Endothelial cell of umbilical vein (primary cell): Measurements from ENCODE around the gene MGP. TPM values are rescaled to one million over a fixed set of nuclear protein-coding genes. Genes with fewer than 3 reads are reported as not detected.

ENCODE experiments used
- polyA plus RNA-seq, 4 experiments: library from polyadenylated mRNA; depleted of rRNA in 3 of 4; stranded (reverse) in 3 of 4; unstranded in 1 of 4; fragments of >200 nt; gene quantifications; 2 replicates each; pipeline versions ENCODE4 v1.2.1 to v1.2.3, GENCODE V29; 2011 to 2012; ENCODE audit warnings: missing spikeins in 1 of 4
- total RNA-seq: library from RNA; stranded (reverse); gene quantifications from 2 replicates; pipeline ENCODE4 v1.2.3, GENCODE V29; 2021

Gene MGP
- total and polyA plus RNA-seq, 2 donors (not counting 3 experiments of a cell fraction or from before 2014, with no cell fraction given): 284 to 479 TPM

Other genes starting within 250 kb of the MGP start
- not detected in 2 replicates for gene GUCY2C, start 189.3 kb downstream of the MGP start, total RNA-seq
- not detected in 2 replicates for gene GUCY2C, start 189.3 kb downstream of the MGP start, polyA plus RNA-seq
- 70.5 and 77.1 TPM in 2 replicates for gene WBP11, start 82.4 kb downstream of the MGP start, total RNA-seq
- 10.6 and 11.4 TPM in 2 replicates for gene WBP11, start 82.4 kb downstream of the MGP start, polyA plus RNA-seq
- gene C12orf60, start 82.2 kb downstream of the MGP start, total RNA-seq: 1.1 and 1.3 TPM in 2 replicates
- 0.52 and 0.57 TPM in 2 replicates for gene C12orf60, start 82.2 kb downstream of the MGP start, polyA plus RNA-seq
- 0.25 and 0.35 TPM in 2 replicates for gene SMCO3, start 71.7 kb downstream of the MGP start, total RNA-seq
- 0.33 and 0.37 TPM in 2 replicates for gene SMCO3, start 71.7 kb downstream of the MGP start, polyA plus RNA-seq
- 7.8 and 12.5 TPM in 2 replicates for gene ART4, start 42.3 kb downstream of the MGP start, total RNA-seq
- gene ART4, start 42.3 kb downstream of the MGP start, polyA plus RNA-seq: 54.7 and 59.6 TPM in 2 replicates
- 0.88 and 1.4 TPM in 2 replicates for gene ERP27, start 52.7 kb upstream of the MGP start, total RNA-seq
- gene ERP27, start 52.7 kb upstream of the MGP start, polyA plus RNA-seq: 0.67 and 0.70 TPM in 2 replicates
- 483 and 550 TPM in 2 replicates for gene ARHGDIB, start 75.7 kb upstream of the MGP start, total RNA-seq
- gene ARHGDIB, start 75.7 kb upstream of the MGP start, polyA plus RNA-seq: 1,200 and 1,245 TPM in 2 replicates
- gene PDE6H, start 87.2 kb upstream of the MGP start, total RNA-seq: not detected in 2 replicates
- gene PDE6H, start 87.2 kb upstream of the MGP start, polyA plus RNA-seq: not detected in 2 replicates